CD4-positive, alpha-beta T cell treated with Interleukin-6 at 100 ng/mL for 8 hours (primary cell): Measurements from ENCODE around the gene CDT1.

Experiments used
- DNase-seq: peaks from one replicate; pipeline ENCODE4 v3.0.0-alpha.2; 2020; ENCODE audit warnings: mixed read lengths, low spot score

The CDT1 gene

GRCh38 chr16:88838566-88838965 lies 35.0 kb downstream of the CDT1 start:
- no peak for DNase-seq

- DNase-seq: no peak
Measured at GRCh38 chr16:88839026-88839529, 35.5 kb downstream of the CDT1 start.

GRCh38 chr16:88839745-88840599 lies 36.4 kb downstream of the CDT1 start:
- DNase-seq: no peak

- DNase-seq: no peak
Measured at GRCh38 chr16:88840600-88841215, 37.1 kb downstream of the CDT1 start.

- no peak for DNase-seq
Measured at GRCh38 chr16:88841521-88842307, 38.1 kb downstream of the CDT1 start.

GRCh38 chr16:88842308-88842756 lies 38.7 kb downstream of the CDT1 start:
- no peak for DNase-seq

- no peak for DNase-seq
Measured at GRCh38 chr16:88842806-88843205, 39.2 kb downstream of the CDT1 start.

- no peak for DNase-seq
Measured at GRCh38 chr16:88843256-88843655, 39.7 kb downstream of the CDT1 start.

GRCh38 chr16:88844419-88845036 lies 40.9 kb downstream of the CDT1 start:
- DNase-seq: no peak

GRCh38 chr16:88846088-88846487 lies 42.5 kb downstream of the CDT1 start:
- DNase-seq: no peak

- DNase-seq: no peak
Measured at GRCh38 chr16:88847654-88848053, 44.1 kb downstream of the CDT1 start.

- no peak for DNase-seq
Measured at GRCh38 chr16:88848557-88848956, 45.0 kb downstream of the CDT1 start.

GRCh38 chr16:88850531-88851199 lies 47.1 kb downstream of the CDT1 start:
- no peak for DNase-seq

- no peak for DNase-seq
Measured at GRCh38 chr16:88851616-88852015, 48.0 kb downstream of the CDT1 start.

- no peak for DNase-seq
Measured at GRCh38 chr16:88853325-88853941, 49.8 kb downstream of the CDT1 start.

GRCh38 chr16:88854306-88855111 lies 50.9 kb downstream of the CDT1 start:
- DNase-seq: no peak

- no peak for DNase-seq
Measured at GRCh38 chr16:88855176-88855575, 51.6 kb downstream of the CDT1 start.

GRCh38 chr16:88855736-88856121 lies 52.1 kb downstream of the CDT1 start:
- no peak for DNase-seq

- DNase-seq: no peak
Measured at GRCh38 chr16:88856122-88856827, 52.7 kb downstream of the CDT1 start.
